B cell (primary cell): ENCODE measurements around the gene MYOM1. TPM values are rescaled to one million over a fixed set of nuclear protein-coding genes. Genes with fewer than 3 reads are reported as not detected.

Experiments used
- ATAC-seq: fragments of 200-7000 bp; cut with Tn5 transposase; one replicate; pipeline ENCODE4 v1.10.0; 2021; ENCODE audit warnings: low read depth, mild to moderate bottlenecking, moderate number of reproducible peaks, moderate library complexity
- CTCF ChIA-PET: fragments of 350-600 bp; sonication (Branson Sonifier 250); formaldehyde crosslinking; loops from one replicate; lab custom pipeline; 2021; ENCODE audit warnings: antibody characterized with exemption, inconsistent platforms; lab: Charles Lee
- POLR2A ChIA-PET: fragments of 350-600 bp; sonication (Branson Sonifier 250); formaldehyde crosslinking; loops from one replicate; lab custom pipeline; 2021; ENCODE audit warnings: antibody characterized with exemption; lab: Charles Lee
- DNase-seq: peaks from one replicate; pipeline ENCODE4 v3.0.0; 2013
- H2AFZ ChIP-seq: 2 replicates; pipeline ENCODE4 v1.6.1; 2012; ENCODE audit warnings: mild to moderate bottlenecking, low read depth, low read length; ENCODE audit not compliant: insufficient read depth, poor library complexity, severe bottlenecking
- H3K27ac ChIP-seq, 2 donors: 1 replicate in 1 of 2; 2 replicates in 1 of 2; pipeline ENCODE4 v1.5.1; 2012 to 2013; ENCODE audit warnings: low read length in 2 of 2, mild to moderate bottlenecking in 2 of 2, moderate library complexity in 1 of 2
- H3K27me3 ChIP-seq, 4 experiments: fragments of 200-600 bp in 1 of 4; sonication (generic) in 1 of 4; replicated peaks in 1 of 4; 1 replicate in 2 of 4; 2 replicates in 2 of 4; pipeline versions ENCODE4 v1.6.1 to v1.7.0; 2013 to 2016; ENCODE audit warnings: low read length in 3 of 4, mild to moderate bottlenecking in 2 of 4, mixed read lengths in 1 of 4, moderate library complexity in 1 of 4; ENCODE audit not compliant: insufficient read depth in 4 of 4, control insufficient read depth in 3 of 4; ENCODE audit errors: control extremely low read depth in 1 of 4
- H3K36me3 ChIP-seq, 2 experiments: replicated peaks in 1 of 2; 1 replicate in 1 of 2; 2 replicates in 1 of 2; pipeline versions ENCODE4 v1.6.1 to v1.7.1; 2013; ENCODE audit warnings: low read length in 1 of 2; ENCODE audit not compliant: insufficient read depth in 2 of 2, control insufficient read depth in 1 of 2; ENCODE audit errors: control extremely low read depth in 1 of 2, extremely low read depth in 1 of 2
- H3K4me1 ChIP-seq, 2 donors: fragments of 200-600 bp in 1 of 2; sonication (generic) in 1 of 2; 1 replicate in 1 of 2; 2 replicates in 1 of 2; pipeline versions ENCODE4 v1.5.1 to v1.6.1; 2013 to 2017; ENCODE audit warnings: low read length in 2 of 2; ENCODE audit not compliant: control insufficient read depth in 2 of 2, insufficient read depth in 2 of 2
- H3K4me2 ChIP-seq: replicated peaks from 2 replicates; pipeline ENCODE3; 2012; ENCODE audit warnings: mild to moderate bottlenecking, low read depth, low read length; ENCODE audit not compliant: poor library complexity, severe bottlenecking
- H3K4me3 ChIP-seq, 5 experiments: fragments of 200-600 bp in 1 of 5; sonication (generic) in 1 of 5; 1 replicate in 3 of 5; 2 replicates in 2 of 5; pipeline versions ENCODE4 v1.5.1 to v1.7.0; 2011 to 2016; ENCODE audit warnings: low read length in 4 of 5, mild to moderate bottlenecking in 4 of 5, low read depth in 2 of 5, control low read depth in 1 of 5, moderate library complexity in 1 of 5; ENCODE audit not compliant: insufficient read depth in 1 of 5; ENCODE audit errors: control extremely low read depth in 1 of 5, extremely low read depth in 1 of 5
- H3K79me2 ChIP-seq: fragments of 200-600 bp; sonication (generic); one replicate; pipeline ENCODE4 v1.6.0; 2016; ENCODE audit warnings: low read length; ENCODE audit not compliant: control insufficient read depth, insufficient read depth
- H3K9ac ChIP-seq: fragments of 200-600 bp; sonication (generic); 2 replicates; pipeline ENCODE4 v1.6.1; 2017; ENCODE audit warnings: mild to moderate bottlenecking, low read length, moderate library complexity
- H3K9me3 ChIP-seq, 3 donors: one replicate each; pipeline versions ENCODE4 v1.6.1 to v1.7.1; 2013; ENCODE audit warnings: low read length in 2 of 3; ENCODE audit not compliant: control insufficient read depth in 2 of 3, insufficient read depth in 1 of 3; ENCODE audit errors: control extremely low read depth in 1 of 3
- H4K20me1 ChIP-seq: 2 replicates; pipeline ENCODE4 v1.6.0; 2012; ENCODE audit warnings: mild to moderate bottlenecking, low read length; ENCODE audit not compliant: insufficient read depth, control insufficient read depth, poor library complexity, severe bottlenecking
- H3K27ac Mint-ChIP-seq: one replicate; pipeline ENCODE4 v1.8.0; 2021; ENCODE audit warnings: mixed read lengths
- H3K27me3 Mint-ChIP-seq: one replicate; pipeline ENCODE4 v1.8.0; 2021; ENCODE audit warnings: mixed read lengths
- H3K4me1 Mint-ChIP-seq: one replicate; pipeline ENCODE4 v1.8.0; 2021; ENCODE audit warnings: mixed read lengths
- H3K4me3 Mint-ChIP-seq: one replicate; pipeline ENCODE4 v1.8.0; 2021; ENCODE audit warnings: mixed read lengths
- H3K9me3 Mint-ChIP-seq: one replicate; pipeline ENCODE4 v1.8.0; 2022; ENCODE audit warnings: mixed read lengths; ENCODE audit not compliant: insufficient read depth
- EZH2 ChIP-seq: IDR thresholded peaks from 2 replicates; pipeline ENCODE4 v1.6.1; 2012; ENCODE audit warnings: borderline replicate concordance, low read depth, mild to moderate bottlenecking, moderate library complexity, low read length; ENCODE audit not compliant: insufficient read depth, poor library complexity, severe bottlenecking
- WGBS: methylation state at CpG from one replicate; pipeline ENCODE4 v1.1.5; 2013; ENCODE audit warnings: missing lambda C conversion rate; ENCODE audit not compliant: insufficient coverage; 5-methylcytosine and 5-hydroxymethylcytosine counted together
- intact Hi-C: fragments of 100-400 bp; cut with micrococcal nuclease; formaldehyde crosslinking; loops from one replicate; pipeline ENCODE4 v1.10.0; 2022
- polyA plus RNA-seq: library from polyadenylated mRNA; depleted of rRNA; stranded (reverse); fragments of >200 nt; gene quantifications from 2 replicates; pipeline ENCODE4 v1.2.3, GENCODE V29; 2012
- total RNA-seq, 2 donors: library from RNA; stranded (reverse); fragments of 120-200 nt in 1 of 2; gene quantifications; 1 replicate in 1 of 2; 2 replicates in 1 of 2; pipeline versions ENCODE4 v1.2.3 to v1.2.4, GENCODE V29; 2013 to 2022
- TF ChIP-seq, protein P1 (sequence below): fragments of 200-600 bp; IDR thresholded peaks from one replicate; pipeline ENCODE4 v1.8.0; 2022; ENCODE audit warnings: antibody characterized with exemption, mild to moderate bottlenecking

MYOM1 gene
- total and polyA plus RNA-seq, 2 donors (not counting 1 experiment from before 2014, with no cell fraction given) = 1.5 to 12.8 TPM

GRCh38 chr18:3151399-3152264 is 68.1 kb downstream of the MYOM1 start:
- Histone ChIP-seq H3K9ac (no peak overlapping the region), H3K4me1 (no peaks in the 10 kb centered on the region), H3K4me2 (no peak overlapping the region), H4K20me1 (no peaks in the 10 kb centered on the region), H3K79me2 (no peaks in the 10 kb centered on the region), H3K9me3 (no peaks in the 10 kb centered on the region), H3K36me3 (no peaks in the 10 kb centered on the region), H3K27me3 (no peaks in the 10 kb centered on the region), H3K4me3 (no peak overlapping the region), H3K27ac (no peak overlapping the region), H2AFZ (no peak overlapping the region)
- 37% methylated on average over 8 of the region's 18 CpGs for WGBS
- peaks cover 7% of the 10 kb centered on the region for H3K4me1 Mint-ChIP-seq
- DNase-seq (peak; percentile 50), ATAC-seq (peak; percentile 33)
- H3K27me3 Mint-ChIP-seq = no peaks in the 10 kb centered on the region
- ChIA-PET POLR2A (interaction anchor here (0.8 to 1.8 kb wide), 2 partner anchors 28 to 94 kb away, joined by 3 to 7 read pairs; no protein-coding TSS in a partner anchor), CTCF (interaction anchor here (0.5 to 4.6 kb wide), 42 partner anchors 8 to 515 kb away, joined by 3 to 73 read pairs (median 4); partner anchors contain the start of genes MYL12A and MYOM1)
- no peak overlapping the region for H3K27ac Mint-ChIP-seq
- H3K4me3 Mint-ChIP-seq = no peak overlapping the region
- H3K9me3 Mint-ChIP-seq = no peaks in the 10 kb centered on the region
- intact Hi-C loops = loop anchor here (1.0 to 5.0 kb wide), 5 partner anchors 28 to 219 kb away; no protein-coding TSS in a partner anchor
- TF ChIP-seq, protein P1, sequence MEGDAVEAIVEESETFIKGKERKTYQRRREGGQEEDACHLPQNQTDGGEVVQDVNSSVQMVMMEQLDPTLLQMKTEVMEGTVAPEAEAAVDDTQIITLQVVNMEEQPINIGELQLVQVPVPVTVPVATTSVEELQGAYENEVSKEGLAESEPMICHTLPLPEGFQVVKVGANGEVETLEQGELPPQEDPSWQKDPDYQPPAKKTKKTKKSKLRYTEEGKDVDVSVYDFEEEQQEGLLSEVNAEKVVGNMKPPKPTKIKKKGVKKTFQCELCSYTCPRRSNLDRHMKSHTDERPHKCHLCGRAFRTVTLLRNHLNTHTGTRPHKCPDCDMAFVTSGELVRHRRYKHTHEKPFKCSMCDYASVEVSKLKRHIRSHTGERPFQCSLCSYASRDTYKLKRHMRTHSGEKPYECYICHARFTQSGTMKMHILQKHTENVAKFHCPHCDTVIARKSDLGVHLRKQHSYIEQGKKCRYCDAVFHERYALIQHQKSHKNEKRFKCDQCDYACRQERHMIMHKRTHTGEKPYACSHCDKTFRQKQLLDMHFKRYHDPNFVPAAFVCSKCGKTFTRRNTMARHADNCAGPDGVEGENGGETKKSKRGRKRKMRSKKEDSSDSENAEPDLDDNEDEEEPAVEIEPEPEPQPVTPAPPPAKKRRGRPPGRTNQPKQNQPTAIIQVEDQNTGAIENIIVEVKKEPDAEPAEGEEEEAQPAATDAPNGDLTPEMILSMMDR = peak; percentile 95
- TF ChIP-seq EZH2 = no peak

- Histone ChIP-seq H3K27ac (no peak overlapping the region), H3K36me3 (no peaks in the 10 kb centered on the region), H4K20me1 (no peaks in the 10 kb centered on the region), H3K4me3 (no peak overlapping the region), H3K4me1 (no peaks in the 10 kb centered on the region), H2AFZ (no peak overlapping the region), H3K27me3 (no peaks in the 10 kb centered on the region), H3K9ac (no peak overlapping the region), H3K4me2 (no peak overlapping the region), H3K9me3 (no peaks in the 10 kb centered on the region), H3K79me2 (no peaks in the 10 kb centered on the region)
- DNase-seq = no peak
- 80% methylated on average over 1 of the region's 2 CpGs for WGBS
- Mint-ChIP-seq H3K4me1 (peaks cover 3% of the 10 kb centered on the region), H3K27me3 (no peaks in the 10 kb centered on the region), H3K4me3 (no peak overlapping the region), H3K9me3 (no peaks in the 10 kb centered on the region), H3K27ac (no peak overlapping the region)
- POLR2A ChIA-PET = interaction anchor here (0.8 to 1.8 kb wide), 2 partner anchors 29 to 95 kb away, joined by 3 to 7 read pairs; no protein-coding TSS in a partner anchor
- no peak for ATAC-seq
- no peak for TF ChIP-seq EZH2
- TF ChIP-seq, protein P1 = no peak
- CTCF ChIA-PET = interaction anchor here (0.6 to 4.6 kb wide), 11 partner anchors 17 to 515 kb away, joined by 4 to 73 read pairs (median 10); partner anchors contain the start of gene MYL12A
- intact Hi-C loops = loop anchor here (1.0 to 5.0 kb wide), 5 partner anchors 29 to 218 kb away; no protein-coding TSS in a partner anchor
Measured at GRCh38 chr18:3150688-3151087, 69.1 kb downstream of the MYOM1 start.
